Stimulated activated CD8-positive, alpha-beta memory T cell treated with anti-CD3 and anti-CD28 coated beads, Interleukin-15, amount 100 ng/mL, for 24 hours (primary cell): ENCODE data around the gene TARDBP.
"Not testable (repeated sequence)": the region's sequence is repeated elsewhere in the genome, so short reads cannot be mapped to it uniquely, and the experiment has no call there.

Source experiments
- DNase-seq: peaks from one replicate; pipeline ENCODE4 v3.0.0-alpha.2; 2020; ENCODE audit warnings: low read depth

Gene TARDBP

DNA sequence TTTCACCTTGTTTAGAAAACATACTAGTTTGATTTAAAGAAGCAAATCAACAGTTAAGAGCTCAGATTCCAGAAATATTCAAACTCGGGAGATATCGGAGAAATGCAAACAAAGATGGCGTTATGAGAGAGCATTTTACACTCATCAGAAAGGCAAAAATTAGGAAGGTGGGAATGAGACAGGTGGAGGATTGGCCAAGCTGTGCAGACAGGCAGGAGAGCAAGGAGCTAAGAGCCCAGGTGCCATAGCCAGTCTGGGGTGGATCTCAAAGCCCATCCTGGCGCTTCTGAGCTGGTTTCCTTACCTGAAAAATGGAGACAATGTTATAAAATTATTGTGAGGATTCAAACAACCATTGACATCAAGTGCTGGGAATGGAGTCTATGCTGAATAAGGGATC, 19.6 kb upstream of the TARDBP start:
- DNase-seq = no peak

DNA sequence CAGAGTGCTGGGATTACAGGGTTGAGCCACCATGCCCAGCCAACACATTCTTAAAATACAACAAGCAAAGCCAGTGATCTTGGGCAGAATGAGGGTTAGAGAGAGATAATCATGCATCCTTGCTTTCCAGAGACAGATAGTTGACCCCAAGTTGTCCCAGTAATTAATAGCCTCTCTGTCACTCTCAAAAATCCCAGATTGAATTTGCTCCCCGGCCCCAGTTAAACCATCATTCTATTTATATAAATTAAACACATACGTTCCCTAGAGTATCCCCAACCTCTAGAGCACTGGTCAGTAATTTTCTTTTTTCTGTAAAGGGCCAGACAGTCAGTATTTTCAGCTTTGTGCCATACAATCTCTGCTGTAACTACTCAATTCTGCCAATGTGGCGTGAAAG, 16.4 kb upstream of the TARDBP start:
- no peak for DNase-seq

DNA sequence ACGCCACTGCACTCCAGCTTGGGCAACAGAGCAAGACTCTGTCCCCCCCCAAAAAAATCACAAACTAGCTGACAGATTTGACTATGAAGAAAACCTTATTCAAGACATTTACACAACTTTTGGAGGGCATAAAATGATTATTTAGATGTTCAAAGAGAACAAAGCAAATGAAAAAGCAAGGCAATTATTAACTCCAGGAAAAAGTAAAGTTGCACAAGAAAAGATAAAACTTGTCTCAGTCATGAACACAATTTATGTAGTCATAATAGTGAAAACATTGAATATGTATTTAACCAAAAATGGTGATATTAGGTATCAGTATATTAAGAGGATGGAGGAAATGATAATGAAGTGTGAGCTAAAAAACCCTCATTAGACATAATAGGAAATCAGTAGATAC, 11.9 kb upstream of the TARDBP start:
- DNase-seq = no peak

DNA sequence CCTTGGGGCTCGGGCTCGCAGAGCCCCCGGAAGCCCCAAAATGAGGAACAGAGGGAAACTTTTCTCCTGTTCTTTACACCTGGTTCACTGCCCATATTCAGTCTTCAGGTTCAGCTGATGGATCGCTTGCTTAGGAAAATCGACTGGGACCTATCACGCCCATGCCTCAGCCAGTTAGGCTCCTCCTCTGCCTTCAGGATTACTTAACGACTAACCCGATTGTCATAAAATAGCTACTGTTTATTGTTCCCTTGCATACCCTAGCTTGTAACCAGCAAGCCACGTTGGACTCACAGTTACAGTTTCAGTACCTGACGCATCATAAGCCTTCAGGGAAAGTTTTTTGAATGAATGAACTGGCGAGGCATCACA, 692 bp downstream of the TARDBP start:
- DNase-seq = no peak

DNA sequence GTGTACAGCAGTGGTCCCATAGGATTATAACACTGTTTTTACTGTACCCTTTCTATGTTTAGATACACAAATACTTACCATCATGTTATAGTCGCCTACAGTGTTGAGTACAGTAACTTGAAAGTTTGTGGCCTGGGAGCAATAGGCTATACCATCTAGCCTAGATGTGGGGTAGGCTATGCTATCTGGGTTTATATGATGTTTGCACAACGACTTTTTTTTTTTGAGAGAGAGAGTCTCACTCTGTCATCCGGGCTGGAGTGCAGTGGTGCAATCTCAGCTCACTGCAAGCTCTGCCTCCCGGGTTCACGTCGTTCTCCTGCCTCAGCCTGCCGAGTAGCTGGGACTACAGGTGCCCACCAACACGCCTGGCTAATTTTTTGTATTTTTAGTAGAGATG, 6.9 kb downstream of the TARDBP start:
- DNase-seq = not testable (repeated sequence)

DNA sequence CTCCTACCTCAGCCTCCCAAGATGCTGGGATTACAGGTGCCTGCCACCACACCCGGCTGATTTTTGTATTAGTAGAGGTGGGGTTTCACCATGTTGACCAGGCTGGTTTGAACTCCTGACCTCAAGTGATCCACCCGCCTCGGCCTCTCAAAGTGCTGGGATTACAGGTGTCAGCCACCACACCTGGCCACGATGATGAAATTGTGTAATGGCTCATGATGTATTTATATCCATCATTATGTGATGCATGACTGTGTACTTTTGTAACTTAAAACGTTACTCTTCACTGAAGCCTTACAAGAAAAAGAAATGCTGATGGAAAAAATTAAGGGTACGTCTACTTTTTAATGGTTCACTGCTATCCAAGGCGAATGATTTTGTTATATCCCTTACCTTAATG, 7.5 kb downstream of the TARDBP start:
- DNase-seq = no peak

DNA sequence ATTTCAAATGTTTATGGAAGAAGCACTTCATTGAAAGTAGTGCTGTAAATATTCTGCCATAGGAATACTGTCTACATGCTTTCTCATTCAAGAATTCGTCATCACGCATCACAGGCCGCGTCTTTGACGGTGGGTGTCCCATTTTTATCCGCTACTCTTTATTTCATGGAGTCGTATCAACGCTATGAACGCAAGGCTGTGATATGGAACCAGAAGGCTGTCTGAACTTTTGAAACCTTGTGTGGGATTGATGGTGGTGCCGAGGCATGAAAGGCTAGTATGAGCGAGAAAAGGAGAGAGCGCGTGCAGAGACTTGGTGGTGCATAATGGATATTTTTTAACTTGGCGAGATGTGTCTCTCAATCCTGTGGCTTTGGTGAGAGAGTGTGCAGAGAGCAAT, 10.7 kb downstream of the TARDBP start:
- DNase-seq = no peak

DNA sequence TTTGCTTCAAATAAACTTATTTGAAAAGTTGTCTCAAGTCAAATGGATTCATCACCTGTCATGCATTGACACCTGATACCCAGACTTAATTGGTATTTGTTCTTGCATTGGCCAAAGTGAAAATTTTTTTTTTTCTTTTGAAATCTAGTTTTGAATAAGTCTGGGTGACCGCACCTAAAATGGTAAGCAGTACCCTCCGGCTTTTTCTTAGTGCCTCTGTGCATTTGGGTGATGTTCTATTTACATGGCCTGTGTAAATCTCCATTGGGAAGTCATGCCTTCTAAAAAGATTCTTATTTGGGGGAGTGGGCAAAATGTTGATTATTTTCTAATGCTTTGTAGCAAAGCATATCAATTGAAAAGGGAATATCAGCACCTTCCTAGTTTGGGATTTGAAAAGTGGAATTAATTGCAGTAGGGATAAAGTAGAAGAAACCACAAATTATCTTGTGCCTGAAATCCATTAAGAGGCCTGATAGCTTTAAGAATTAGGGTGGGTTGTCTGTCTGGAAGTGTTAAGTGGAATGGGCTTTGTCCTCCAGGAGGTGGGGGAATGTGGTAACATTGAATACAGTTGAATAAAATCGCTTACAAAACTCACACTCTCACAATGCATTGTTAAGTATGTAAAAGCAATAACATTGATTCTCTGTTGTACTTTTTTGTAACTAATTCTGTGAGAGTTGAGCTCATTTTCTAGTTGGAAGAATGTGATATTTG, 11.9 kb downstream of the TARDBP start:
- DNase-seq = no peak

DNA sequence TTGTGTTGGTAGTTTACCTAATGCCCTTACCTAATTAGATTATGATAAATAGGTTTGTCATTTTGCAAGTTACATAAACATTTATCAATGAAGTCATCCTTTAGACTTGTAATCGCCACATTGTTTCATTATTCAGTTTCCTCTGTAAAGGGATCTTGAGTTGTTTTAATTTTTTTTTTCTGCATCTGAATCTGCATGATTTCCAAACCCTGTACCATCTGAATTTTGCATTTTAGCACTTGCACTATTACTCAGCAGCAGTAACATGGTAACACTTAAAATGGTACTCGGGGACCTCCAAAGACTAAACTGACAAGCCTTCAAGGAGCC, 12.4 kb downstream of the TARDBP start:
- no peak for DNase-seq

DNA sequence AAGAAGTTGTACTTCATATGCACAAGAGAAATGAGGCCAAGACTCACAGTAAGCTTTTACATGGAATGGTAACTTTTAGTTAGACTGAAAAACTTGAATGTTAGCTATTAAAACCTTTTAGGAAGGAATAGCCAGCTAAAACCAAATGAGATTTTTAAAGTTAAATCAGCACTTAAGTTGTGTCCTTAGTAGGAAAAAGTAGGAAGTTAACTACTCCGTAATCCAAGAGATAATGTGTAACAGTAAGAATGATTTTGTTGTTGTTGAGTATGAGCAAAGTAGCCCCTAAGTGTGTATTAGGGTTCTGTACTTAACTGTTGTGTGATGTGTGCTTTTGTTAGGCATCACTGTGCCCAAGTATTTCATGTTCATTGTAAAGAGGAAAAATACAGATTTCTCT, 13.2 kb downstream of the TARDBP start:
- no peak for DNase-seq

DNA sequence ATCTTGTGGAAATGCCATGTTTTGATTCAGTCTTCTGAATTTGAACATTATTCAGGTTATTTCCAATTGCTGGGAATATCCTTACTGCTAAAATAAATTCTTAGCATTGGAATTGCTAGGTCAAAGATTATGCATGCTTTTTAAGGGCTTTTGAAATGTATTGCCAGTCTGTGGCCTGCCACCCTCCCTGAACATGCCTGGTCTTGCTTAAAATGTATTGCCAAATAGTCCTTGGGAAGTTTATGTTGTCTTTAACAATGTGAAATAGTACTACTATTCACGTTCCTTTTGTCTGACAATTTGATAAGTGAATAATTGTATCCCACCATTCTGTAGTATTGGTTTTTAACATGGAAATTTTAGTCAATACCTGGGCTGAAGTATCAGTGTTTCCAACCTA, 13.6 kb downstream of the TARDBP start:
- DNase-seq = no peak

DNA sequence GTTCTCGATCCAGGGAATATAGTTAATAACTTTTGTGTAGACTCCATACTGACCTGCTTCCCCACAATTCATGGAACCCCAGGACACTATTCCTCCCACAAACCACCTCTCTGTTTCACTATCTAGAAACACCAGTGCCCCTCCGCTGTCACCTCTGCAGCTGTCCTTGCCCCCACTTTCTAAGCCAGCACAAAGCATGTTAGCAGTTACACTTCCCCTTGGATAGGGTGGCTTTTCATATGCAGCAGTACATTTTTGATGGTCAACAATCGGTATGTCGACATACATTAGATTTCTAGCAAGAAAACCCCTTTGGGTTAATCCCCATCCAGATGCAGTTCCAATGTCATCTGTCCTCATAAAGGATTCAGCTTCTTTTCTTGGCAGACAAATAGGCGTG, 14.4 kb downstream of the TARDBP start:
- DNase-seq = no peak

DNA sequence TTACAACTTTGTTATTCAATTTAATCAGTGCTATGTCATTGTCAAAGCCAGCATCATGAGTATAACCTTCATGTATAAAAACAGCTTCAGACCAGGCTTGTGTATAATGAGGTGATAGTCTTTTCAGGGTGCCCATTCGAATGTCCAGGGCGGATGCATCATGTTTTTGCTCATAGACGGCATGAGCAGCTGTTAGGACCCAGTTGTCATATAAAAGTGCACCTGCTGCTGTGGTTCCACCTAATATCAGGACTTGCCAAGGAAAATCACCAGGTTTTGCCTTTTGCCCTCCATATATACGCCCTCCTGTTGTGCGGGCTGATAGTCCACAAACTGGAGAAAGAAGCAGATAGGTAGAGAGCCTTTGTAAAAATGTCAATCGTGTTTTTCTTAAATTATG, 14.9 kb downstream of the TARDBP start:
- DNase-seq = no peak

DNA sequence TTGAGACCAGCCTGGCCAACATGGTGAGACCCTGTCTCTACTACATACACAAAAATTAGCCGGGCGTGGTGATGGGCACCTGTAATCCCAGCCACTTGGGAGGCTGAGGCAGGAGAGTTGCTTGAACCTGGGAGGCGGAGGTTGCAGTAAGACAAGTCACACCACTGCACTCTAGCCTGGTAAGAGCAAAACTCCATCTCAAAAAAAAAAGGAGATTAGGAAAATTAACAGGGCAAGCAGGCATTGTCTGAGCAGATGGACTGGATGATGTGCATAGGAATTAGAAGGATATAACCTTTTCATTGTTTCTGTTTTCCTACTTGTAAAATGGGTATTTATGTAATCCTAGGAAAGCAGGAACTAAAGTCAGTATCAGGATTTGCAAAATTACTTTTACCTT, 15.6 kb downstream of the TARDBP start:
- no peak for DNase-seq

DNA sequence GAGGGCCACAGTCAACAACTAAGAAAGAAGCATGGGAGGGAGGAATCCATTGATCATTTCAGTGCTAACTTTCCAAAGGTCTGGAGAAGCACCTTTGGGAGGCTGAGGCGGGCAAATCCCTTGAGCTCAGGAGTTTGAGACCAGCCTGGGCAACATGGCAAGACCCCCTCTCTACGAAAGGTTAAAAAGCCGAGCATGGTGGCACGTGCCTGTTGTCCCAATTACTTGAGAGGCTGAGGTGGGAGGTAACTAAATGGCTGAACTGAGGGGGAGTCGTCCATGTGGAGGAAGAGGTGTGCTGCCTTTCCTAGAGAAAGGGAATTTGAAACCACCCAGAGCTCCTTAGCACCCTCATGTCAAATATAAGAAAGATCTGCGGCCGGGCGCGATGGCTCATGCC, 18.4 kb downstream of the TARDBP start:
- no peak for DNase-seq

DNA sequence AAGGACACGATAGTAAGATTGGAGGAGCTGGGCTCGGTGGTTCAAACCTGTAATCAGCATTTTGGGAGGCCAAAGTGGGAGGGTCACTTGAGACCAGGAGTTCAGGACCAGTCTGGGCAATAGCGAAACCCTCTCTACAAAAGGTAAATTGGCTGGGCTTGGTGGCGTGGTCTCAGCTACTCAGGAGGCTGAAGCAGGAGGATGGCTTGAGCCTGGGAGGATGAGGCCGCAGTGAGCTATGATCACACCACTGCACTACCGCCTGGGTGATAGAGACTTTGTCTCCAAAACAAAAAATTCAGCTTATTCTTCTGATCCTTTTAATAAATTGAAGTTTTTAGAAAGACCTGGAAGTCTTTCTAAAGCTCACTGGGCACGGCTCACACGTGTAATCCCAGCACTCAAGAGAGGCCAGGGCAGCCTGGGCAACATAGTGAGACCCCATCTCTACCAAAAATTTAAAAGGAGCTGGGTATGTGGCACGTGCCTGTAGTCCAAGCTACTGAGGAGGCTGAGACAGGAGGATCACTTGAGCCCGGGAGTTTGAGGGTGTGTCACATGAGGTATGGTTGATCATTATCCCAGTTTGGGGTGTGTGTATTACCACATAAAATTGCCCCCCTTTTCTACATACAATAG, 19.3 kb downstream of the TARDBP start:
- DNase-seq = no peak

DNA sequence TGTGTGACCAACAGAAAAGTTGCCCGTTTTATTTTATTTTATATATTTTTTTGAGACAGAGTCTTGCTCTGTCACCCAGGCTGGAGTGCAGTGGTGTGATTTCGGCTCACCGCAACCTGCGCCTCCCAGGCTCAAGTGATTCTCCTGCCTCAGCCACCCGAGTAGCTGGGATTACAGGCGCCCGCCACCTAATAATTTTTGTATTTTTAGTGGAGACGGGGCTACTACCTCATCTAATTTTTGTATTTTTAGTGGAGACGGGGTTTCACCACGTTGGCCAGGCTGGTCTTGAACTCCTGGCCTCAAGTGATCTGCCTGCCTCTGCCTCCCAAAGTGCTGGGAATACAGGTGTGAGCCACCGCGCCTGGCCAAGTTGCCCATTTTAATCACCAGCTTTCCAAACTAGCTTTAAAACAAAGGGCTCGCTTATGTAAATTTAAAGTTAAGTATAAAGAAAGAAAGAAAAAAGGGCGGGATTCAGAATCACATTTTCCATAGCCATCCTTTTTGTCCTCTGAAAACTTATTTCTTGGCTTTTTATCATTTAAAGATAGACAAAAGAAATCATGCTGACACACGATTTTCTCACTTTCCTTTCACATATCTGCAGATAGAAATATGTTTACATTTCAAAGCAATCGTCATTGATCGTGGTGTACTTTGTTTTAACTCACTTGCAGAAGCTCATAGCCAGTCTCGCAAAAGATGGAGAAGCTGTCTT, 24.7 kb downstream of the TARDBP start:
- DNase-seq = not testable (repeated sequence)

DNA sequence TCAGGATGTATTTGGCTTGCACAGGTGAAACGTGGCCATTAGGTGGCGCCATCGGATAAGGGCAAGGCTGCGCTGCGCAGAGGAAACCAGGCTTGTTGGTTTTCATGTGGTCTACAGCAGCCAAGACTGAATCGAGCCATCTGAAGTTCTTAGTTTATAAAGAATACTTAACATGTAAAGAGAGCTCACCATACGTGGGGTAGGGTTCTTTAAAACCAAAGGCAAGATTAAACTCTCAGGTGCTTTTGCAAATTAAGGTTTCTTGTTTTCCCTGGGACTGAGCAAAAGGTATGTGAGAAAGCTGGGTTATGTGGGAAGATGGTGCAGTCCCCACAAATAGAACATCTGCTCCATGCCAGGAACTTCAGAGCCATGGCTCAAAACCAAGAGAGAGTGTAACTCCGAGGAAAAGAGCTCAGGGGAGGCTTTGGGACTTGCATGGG, 25.3 kb downstream of the TARDBP start:
- DNase-seq = peak; percentile 88

DNA sequence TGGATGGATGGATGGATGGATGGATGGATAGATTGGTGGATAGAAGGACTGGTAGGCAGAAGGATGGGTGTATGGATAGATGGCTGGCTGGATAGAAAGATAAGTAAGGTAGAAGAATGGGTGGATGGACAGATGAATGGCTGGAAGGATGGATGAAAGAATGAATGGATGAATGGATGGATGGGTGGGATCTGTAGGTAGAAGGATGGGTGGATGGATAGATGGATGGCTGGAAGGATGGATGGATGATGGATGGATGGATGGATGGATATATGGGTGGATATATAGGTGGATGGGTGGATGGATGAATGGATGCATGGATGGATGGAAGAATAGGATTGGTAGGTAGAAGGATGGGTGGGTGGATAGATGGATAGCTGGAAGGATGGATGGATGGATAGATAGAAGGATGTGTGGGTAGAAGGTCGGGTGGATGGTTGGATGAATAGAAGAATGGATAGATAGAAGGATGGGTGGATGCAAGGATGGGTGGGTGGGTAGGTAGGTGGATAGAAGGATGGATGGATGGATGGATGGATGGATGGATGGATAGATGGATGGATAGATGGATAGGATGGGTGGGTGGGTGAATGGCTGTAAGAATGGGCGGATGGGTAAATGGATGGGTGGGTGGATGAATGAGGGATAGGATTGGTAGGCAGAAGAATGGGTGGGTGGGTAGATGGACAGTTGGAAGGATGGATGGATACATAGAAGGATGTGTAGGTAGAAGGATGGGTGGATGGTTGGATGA, 27.1 kb downstream of the TARDBP start:
- DNase-seq = no peak

DNA sequence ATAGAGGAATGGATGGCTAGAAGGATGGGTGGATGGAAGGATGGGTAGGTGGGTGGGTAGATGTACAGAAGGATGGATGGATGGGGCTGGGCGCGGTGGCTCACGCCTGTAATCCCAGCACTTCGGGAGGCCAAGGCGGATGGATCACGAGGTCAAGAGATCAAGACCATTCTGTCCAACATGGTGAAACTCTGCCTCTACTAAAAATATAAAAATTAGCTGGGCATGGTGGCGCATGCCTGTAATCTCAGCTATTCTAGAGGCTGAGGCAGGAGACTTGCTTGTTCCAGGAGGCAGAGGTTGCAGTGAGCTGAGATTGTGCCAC, 27.6 kb downstream of the TARDBP start:
- not testable (repeated sequence) for DNase-seq

DNA sequence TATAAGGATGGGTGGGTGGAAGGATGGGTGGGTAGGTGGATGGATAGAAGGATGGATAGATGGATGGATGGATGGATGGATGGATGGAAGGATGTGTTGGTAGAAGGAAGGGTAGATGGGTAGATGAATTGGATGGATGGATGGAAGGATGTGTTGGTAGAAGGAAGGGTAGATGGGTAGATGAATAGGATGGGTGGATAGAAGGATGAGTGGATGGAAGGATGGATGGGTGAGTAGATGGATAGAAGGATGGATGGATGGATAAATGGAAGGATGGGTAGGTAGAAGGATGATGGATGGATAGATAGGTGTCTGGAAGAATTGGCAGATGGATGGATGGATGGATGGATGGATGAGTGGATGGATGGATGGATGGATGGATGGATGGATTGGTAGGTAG, 28.6 kb downstream of the TARDBP start:
- no peak for DNase-seq

DNA sequence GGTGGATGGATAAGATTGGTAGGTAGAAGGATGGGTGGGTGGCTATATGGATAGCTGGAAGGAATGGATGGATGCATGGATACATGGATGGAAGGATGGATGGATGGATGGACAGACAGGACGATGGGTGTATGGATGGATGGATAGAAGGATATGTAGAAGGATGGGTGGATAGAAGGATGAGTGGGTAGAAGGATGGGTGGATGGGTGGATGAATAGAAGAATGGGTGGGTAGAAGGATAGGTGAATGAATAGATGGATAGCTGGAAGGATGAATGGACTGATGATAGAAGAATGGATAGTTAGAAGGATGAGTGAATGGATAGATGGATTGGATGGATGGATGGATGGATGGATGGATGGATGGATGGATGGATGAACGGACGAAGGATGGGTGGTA, 29.6 kb downstream of the TARDBP start:
- DNase-seq = no peak
